ENCODE measurements around the gene G6PC1.
"Not testable (repeated sequence)": the region's sequence is repeated elsewhere in the genome, so short reads cannot be mapped to it uniquely, and the experiment has no call there.

DNA sequence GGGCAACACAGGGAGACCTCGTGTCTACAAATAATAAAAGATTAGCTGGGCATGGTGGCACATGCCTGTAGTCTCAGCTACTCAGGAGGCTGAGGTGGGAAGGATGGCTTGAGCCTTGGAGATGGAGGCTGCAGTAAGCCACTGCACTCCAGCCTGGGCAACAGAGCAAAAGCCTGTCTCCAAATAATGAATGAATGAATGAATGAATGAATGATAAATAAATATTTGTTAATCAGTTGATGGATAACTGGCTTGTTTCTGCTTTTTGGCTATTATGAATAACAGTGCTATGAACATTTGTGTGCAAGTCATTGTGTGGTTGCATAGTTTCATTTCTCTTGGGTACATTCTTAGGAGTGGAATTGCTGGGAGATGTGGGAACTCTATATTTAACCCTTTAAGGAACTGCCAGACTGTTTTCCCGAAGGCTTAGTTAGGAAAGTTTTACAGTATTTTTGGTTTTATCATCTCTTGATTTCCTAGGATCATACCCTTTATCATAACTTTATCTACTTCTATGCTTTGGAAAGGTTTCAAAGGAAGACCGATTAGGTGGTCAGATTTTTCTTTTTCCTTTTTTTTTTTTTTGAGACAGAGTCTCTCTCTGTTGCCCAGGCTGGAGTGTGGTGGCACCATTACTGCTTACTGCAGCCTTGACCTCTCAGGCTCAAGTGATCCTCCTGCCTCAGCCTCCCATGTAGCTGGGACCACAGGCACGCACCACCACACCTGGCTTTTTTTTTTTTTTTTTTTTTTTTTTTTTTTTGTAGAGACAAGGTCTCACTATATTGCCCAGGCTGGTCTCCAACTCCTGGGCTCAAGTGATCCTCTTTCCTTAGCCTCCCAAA lies 16.0 kb downstream of the G6PC1 start:
- TF ChIP-seq CTCF, POLR2A (IDR thresholded peaks at IDR 0.05): not testable (repeated sequence)

Measured in gastroesophageal sphincter (tissue), 3 donors.